ENCODE results near the gene MILR1.
"Not testable (repeated sequence)": the region's sequence is repeated elsewhere in the genome, so short reads cannot be mapped to it uniquely, and the experiment has no call there.

MILR1 gene

GRCh38 chr17:64477849-64478248 lies 28.9 kb downstream of the MILR1 start:
- no peak for DNase-seq

- DNase-seq: no peak
Measured at GRCh38 chr17:64480951-64481350, 32.0 kb downstream of the MILR1 start.

DNA sequence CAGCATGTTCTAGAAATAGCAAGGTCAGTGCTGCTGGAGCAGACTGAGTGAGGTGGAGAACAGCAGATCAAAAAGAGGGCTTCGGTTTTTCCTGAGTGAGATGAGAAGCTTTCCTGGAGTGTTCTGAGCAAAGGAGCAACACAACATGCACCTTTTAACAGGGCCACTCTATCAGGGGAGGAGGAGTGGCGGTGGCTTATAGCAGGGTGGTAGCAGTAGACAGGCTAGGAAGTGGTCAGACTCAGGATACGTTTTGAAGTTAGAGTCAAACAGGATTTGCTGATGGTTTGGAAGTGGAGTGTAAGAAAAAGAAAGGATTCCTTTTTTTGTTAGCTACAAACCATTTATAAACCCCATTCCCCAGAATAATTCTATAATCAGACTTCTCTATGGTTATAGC lies 35.5 kb downstream of the MILR1 start:
- DNase-seq: no peak

GRCh38 chr17:64488301-64488700 lies 39.4 kb downstream of the MILR1 start:
- DNase-seq: no peak

GRCh38 chr17:64491034-64491860 lies 42.3 kb downstream of the MILR1 start:
- peak in 1 of 2 experiments; percentile 19 for DNase-seq

GRCh38 chr17:64491994-64492393 lies 43.1 kb downstream of the MILR1 start:
- DNase-seq: no peak

- no peak for DNase-seq
Measured at GRCh38 chr17:64492481-64493109, 43.7 kb downstream of the MILR1 start.

- no peak for DNase-seq
Measured at GRCh38 chr17:64494121-64494520, 45.2 kb downstream of the MILR1 start.

DNA sequence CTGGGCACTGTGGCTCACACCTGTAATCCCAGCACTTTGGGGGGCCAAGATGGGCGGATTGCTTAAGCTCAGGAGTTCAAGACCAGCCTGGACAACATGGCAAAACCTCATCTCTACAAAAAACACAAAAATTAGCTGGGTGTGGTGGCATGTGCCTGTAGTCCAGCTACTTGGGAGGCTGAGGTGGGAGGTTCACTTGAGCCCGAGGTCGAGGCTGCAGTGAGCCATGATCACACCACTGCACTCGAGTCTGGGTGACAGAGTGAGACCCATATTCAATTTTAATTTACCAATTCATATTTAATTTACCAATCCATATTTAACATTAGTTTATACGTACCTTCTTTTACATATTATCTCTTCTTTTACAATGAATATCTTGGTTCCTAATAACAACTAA lies 46.4 kb downstream of the MILR1 start:
- DNase-seq: not testable (repeated sequence)

- no peak for DNase-seq
Measured at GRCh38 chr17:64496348-64496785, 47.5 kb downstream of the MILR1 start.

- peak; percentile 85 to 91 for DNase-seq
Measured at GRCh38 chr17:64496786-64497564, 48.1 kb downstream of the MILR1 start, which contains the start of gene POLG2. TSS of gene POLG2 (minus strand) at chr17:64497054. CDS start at chr17:64496968, 86 bp downstream.

DNA sequence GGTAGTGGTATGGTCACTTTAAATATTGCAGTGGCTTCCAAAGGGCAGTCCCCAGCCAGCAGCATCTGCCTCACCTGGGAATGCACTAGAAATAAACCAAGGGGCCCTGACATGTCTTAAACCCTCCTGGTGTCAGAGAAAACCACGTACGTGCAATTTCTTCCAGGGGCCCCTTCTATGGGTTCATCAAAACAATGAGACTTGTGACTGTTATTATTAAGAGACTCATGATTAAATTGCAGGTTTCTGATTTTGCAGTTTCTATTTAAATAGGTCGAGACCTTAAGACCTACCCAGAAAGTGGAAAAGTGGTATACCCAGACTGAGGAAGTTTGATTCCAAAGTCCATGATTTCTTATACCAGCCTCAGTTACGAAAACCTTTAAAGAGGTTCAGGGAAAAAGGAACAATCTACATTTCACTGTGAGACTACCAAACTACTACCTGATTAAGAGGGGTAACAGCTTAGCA lies 48.7 kb downstream of the MILR1 start:
- DNase-seq: peak in 1 of 2 experiments; percentile 65

GRCh38 chr17:64498308-64499203 lies 49.6 kb downstream of the MILR1 start:
- no peak for DNase-seq

- no peak for DNase-seq
Measured at GRCh38 chr17:64499805-64500486, 51.0 kb downstream of the MILR1 start.

- no peak for DNase-seq
Measured at GRCh38 chr17:64500487-64500859, 51.6 kb downstream of the MILR1 start.

DNA sequence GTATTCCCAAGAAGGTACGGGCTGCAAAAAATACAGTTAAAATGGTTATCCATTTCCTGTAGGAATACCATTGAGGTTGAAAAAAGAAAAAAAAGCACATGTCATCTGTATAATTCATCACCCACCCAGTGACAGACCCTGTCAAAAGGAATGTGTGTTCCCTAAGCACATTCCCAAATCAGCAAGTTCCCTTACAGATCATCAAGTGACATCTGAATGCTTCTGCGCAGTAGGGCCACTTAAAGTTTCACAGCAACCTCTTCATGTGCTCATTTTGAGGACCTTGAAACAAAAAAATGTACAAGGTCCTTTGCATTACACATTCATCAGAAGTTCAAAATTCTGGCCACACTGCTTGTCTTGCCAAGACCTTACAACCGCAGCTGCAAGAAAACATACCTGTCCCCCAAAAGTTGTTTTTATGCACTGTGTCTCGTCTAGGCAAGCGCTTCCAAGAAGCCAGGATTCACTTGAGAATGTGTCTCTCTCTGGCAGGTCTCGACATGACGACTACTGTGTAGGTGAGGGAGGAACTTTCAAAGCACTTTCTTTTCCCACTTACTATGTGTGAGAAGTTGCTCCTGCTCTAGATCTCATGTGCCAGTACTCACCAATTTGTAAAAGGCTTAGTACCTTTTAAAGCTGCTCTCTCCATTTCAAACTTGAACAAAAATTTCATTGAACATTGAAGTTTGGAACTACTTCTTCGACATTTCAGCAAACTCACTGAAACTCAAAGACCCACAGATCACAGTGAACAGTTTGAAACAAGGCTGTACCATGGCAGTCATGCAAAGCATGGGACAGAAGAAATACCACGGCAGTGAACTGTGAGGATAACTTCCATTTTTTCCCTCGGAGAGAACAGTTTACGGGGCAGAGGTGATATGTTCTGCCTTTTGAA lies 52.2 kb downstream of the MILR1 start:
- no peak for DNase-seq

- no peak for DNase-seq
Measured at GRCh38 chr17:64502021-64502420, 53.1 kb downstream of the MILR1 start.

GRCh38 chr17:64502809-64503208 lies 53.9 kb downstream of the MILR1 start:
- no peak for DNase-seq

GRCh38 chr17:64503341-64503740 lies 54.4 kb downstream of the MILR1 start:
- no peak for DNase-seq
